ENCODE results near the gene GSTA3.
A peak's percentile ranks its signal among the peaks of the same experiment; 100 is the strongest.

The GSTA3 gene

GRCh38 chr6:52893221-52893620 is 16.3 kb downstream of the GSTA3 start:
- no peak overlapping the region for H3K27ac ChIP-seq (ENCODE audit: insufficient read depth, low read length, poor library complexity, severe bottlenecking)
- H3K27me3 ChIP-seq (replicated peaks; ENCODE audit: control insufficient read depth, insufficient read depth, low read length, poor library complexity, severe bottlenecking): no peaks in the 10 kb centered on the region
- no peak for DNase-seq
- no peaks in the 10 kb centered on the region for H3K36me3 ChIP-seq (ENCODE audit: control insufficient read depth, insufficient read depth, low read length)
- H3K4me1 ChIP-seq (ENCODE audit: control insufficient read depth, insufficient read depth, low read length, poor library complexity, severe bottlenecking): no peaks in the 10 kb centered on the region
- no peak overlapping the region for H3K4me3 ChIP-seq (ENCODE audit: insufficient read depth, low read depth, low read length, poor library complexity, severe bottlenecking)
- no peaks in the 10 kb centered on the region for H3K9me3 ChIP-seq (ENCODE audit: control insufficient read depth, low read length)

DNA sequence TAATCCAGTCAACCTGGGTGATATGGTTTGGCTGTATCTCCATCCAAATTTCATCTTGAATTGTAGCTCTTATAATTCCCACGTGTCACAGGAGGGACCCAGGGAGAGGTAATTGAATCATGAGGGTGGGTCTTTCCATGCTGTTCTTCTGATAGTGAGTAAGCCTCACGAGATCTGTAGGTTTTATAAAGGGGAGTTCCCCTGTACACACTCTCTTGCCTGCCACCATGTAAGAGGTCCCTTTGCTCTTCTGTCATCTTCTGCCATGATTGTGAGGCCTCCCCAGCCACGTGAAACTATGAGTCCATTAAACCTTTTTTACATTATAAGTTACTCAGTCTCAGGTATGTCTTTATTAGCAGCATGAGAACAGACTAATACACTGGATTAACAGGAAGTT is 19.5 kb downstream of the GSTA3 start:
- H3K4me1 ChIP-seq (ENCODE audit: control insufficient read depth, insufficient read depth, low read length, poor library complexity, severe bottlenecking): no peaks in the 10 kb centered on the region
- no peak overlapping the region for H3K27ac ChIP-seq (ENCODE audit: insufficient read depth, low read length, poor library complexity, severe bottlenecking)
- no peaks in the 10 kb centered on the region for H3K9me3 ChIP-seq (ENCODE audit: control insufficient read depth, low read length)
- H3K4me3 ChIP-seq (ENCODE audit: insufficient read depth, low read depth, low read length, poor library complexity, severe bottlenecking): no peak overlapping the region
- DNase-seq: no peak
- no peaks in the 10 kb centered on the region for H3K36me3 ChIP-seq (ENCODE audit: control insufficient read depth, insufficient read depth, low read length)
- H3K27me3 ChIP-seq (replicated peaks; ENCODE audit: control insufficient read depth, insufficient read depth, low read length, poor library complexity, severe bottlenecking): no peaks in the 10 kb centered on the region

GRCh38 chr6:52887910-52888524 is 21.5 kb downstream of the GSTA3 start:
- H3K4me3 ChIP-seq (ENCODE audit: insufficient read depth, low read depth, low read length, poor library complexity, severe bottlenecking): no peak overlapping the region
- H3K27ac ChIP-seq (ENCODE audit: insufficient read depth, low read length, poor library complexity, severe bottlenecking): no peak overlapping the region
- no peak for DNase-seq
- no peaks in the 10 kb centered on the region for H3K9me3 ChIP-seq (ENCODE audit: control insufficient read depth, low read length)
- H3K4me1 ChIP-seq (ENCODE audit: control insufficient read depth, insufficient read depth, low read length, poor library complexity, severe bottlenecking): no peaks in the 10 kb centered on the region
- H3K36me3 ChIP-seq (ENCODE audit: control insufficient read depth, insufficient read depth, low read length): no peaks in the 10 kb centered on the region
- no peaks in the 10 kb centered on the region for H3K27me3 ChIP-seq (replicated peaks; ENCODE audit: control insufficient read depth, insufficient read depth, low read length, poor library complexity, severe bottlenecking)

DNA sequence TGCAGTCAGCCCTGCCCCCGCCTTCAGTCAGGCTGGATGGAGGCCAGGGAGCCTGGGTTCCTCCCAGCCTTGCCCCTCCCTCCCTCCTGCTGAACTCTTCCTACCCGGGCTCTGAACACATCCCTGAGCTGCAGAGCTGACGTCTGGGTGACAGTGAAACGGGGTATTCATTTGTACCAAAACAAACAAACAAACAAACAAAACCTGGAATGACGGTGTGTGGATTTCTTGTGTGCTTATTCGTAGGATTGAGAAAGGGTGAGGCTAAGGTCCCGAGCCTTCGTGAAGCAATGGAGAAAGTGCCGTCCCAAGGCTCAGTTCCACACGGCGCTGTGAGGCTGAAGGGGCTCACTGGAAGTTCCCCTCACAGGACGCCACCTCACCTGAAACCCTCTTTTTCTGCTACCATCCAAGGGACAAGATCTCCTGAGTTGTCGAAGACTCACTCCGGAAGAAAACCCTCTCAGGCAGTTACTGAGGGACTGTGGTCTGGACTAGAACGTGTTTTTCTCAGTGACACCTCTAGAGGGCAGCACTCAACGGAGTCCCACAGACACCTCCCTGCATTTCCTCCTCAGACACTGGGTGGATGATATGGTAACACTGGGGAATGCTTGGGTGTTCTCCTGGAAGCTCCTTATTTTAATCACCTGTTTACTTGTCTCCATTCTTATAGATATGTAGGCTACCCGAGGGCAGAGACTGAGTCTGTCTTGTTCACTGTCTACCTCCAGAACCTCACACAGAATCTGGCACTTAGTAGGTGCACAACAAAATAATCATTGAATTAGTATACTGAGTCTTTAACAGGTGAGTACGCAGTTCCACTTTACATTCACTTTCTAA is 27.3 kb downstream of the GSTA3 start:
- Histone ChIP-seq H3K27ac (ENCODE audit: insufficient read depth, low read length, poor library complexity, severe bottlenecking) (no peak overlapping the region), H3K36me3 (ENCODE audit: control insufficient read depth, insufficient read depth, low read length) (no peaks in the 10 kb centered on the region), H3K4me1 (ENCODE audit: control insufficient read depth, insufficient read depth, low read length, poor library complexity, severe bottlenecking) (no peaks in the 10 kb centered on the region), H3K9me3 (ENCODE audit: control insufficient read depth, low read length) (no peaks in the 10 kb centered on the region), H3K4me3 (ENCODE audit: insufficient read depth, low read depth, low read length, poor library complexity, severe bottlenecking) (peak overlapping the region; percentile 59), H3K27me3 (replicated peaks; ENCODE audit: control insufficient read depth, insufficient read depth, low read length, poor library complexity, severe bottlenecking) (no peaks in the 10 kb centered on the region)
- peak; percentile 20 to 47 (median 37) for DNase-seq

GRCh38 chr6:52881662-52881995 is 27.9 kb downstream of the GSTA3 start:
- no peaks in the 10 kb centered on the region for H3K27me3 ChIP-seq (replicated peaks; ENCODE audit: control insufficient read depth, insufficient read depth, low read length, poor library complexity, severe bottlenecking)
- no peak overlapping the region for H3K27ac ChIP-seq (ENCODE audit: insufficient read depth, low read length, poor library complexity, severe bottlenecking)
- no peaks in the 10 kb centered on the region for H3K4me1 ChIP-seq (ENCODE audit: control insufficient read depth, insufficient read depth, low read length, poor library complexity, severe bottlenecking)
- H3K36me3 ChIP-seq (ENCODE audit: control insufficient read depth, insufficient read depth, low read length): no peaks in the 10 kb centered on the region
- DNase-seq: no peak
- peak overlapping the region; percentile 59 for H3K4me3 ChIP-seq (ENCODE audit: insufficient read depth, low read depth, low read length, poor library complexity, severe bottlenecking)
- H3K9me3 ChIP-seq (ENCODE audit: control insufficient read depth, low read length): no peaks in the 10 kb centered on the region

GRCh38 chr6:52877786-52878185 is 31.7 kb downstream of the GSTA3 start:
- H3K9me3 ChIP-seq (ENCODE audit: control insufficient read depth, low read length): no peaks in the 10 kb centered on the region
- no peak overlapping the region for H3K4me3 ChIP-seq (ENCODE audit: insufficient read depth, low read depth, low read length, poor library complexity, severe bottlenecking)
- no peaks in the 10 kb centered on the region for H3K4me1 ChIP-seq (ENCODE audit: control insufficient read depth, insufficient read depth, low read length, poor library complexity, severe bottlenecking)
- H3K27me3 ChIP-seq (replicated peaks; ENCODE audit: control insufficient read depth, insufficient read depth, low read length, poor library complexity, severe bottlenecking): no peaks in the 10 kb centered on the region
- H3K36me3 ChIP-seq (ENCODE audit: control insufficient read depth, insufficient read depth, low read length): no peaks in the 10 kb centered on the region
- no peak for DNase-seq
- H3K27ac ChIP-seq (ENCODE audit: insufficient read depth, low read length, poor library complexity, severe bottlenecking): no peak overlapping the region

DNA sequence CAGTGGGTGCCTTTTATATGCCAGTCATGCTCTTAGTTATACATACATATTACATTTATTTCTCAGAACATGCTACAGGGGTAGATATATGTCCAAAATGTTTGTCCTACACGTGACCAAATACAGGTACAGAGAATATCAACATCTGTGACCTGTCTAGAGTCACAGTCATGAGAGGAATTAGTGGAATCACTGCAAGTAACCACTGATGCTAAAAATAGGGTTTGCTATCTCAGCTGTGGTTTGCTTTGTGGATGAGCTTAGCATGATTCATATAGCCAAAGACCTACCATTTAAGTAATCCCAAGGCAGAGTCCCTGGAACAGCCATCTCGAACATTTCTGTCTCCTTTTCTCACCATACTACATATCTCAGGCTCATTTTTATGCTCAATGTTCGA is 32.3 kb downstream of the GSTA3 start:
- no peak overlapping the region for H3K4me3 ChIP-seq (ENCODE audit: insufficient read depth, low read depth, low read length, poor library complexity, severe bottlenecking)
- H3K9me3 ChIP-seq (ENCODE audit: control insufficient read depth, low read length): no peaks in the 10 kb centered on the region
- no peaks in the 10 kb centered on the region for H3K36me3 ChIP-seq (ENCODE audit: control insufficient read depth, insufficient read depth, low read length)
- no peaks in the 10 kb centered on the region for H3K27me3 ChIP-seq (replicated peaks; ENCODE audit: control insufficient read depth, insufficient read depth, low read length, poor library complexity, severe bottlenecking)
- H3K4me1 ChIP-seq (ENCODE audit: control insufficient read depth, insufficient read depth, low read length, poor library complexity, severe bottlenecking): no peaks in the 10 kb centered on the region
- DNase-seq: no peak
- H3K27ac ChIP-seq (ENCODE audit: insufficient read depth, low read length, poor library complexity, severe bottlenecking): no peak overlapping the region

- H3K9me3 ChIP-seq (ENCODE audit: control insufficient read depth, low read length): no peaks in the 10 kb centered on the region
- H3K36me3 ChIP-seq (ENCODE audit: control insufficient read depth, insufficient read depth, low read length): no peaks in the 10 kb centered on the region
- no peak for DNase-seq
- H3K27ac ChIP-seq (ENCODE audit: insufficient read depth, low read length, poor library complexity, severe bottlenecking): no peak overlapping the region
- H3K27me3 ChIP-seq (replicated peaks; ENCODE audit: control insufficient read depth, insufficient read depth, low read length, poor library complexity, severe bottlenecking): no peaks in the 10 kb centered on the region
- no peak overlapping the region for H3K4me3 ChIP-seq (ENCODE audit: insufficient read depth, low read depth, low read length, poor library complexity, severe bottlenecking)
- H3K4me1 ChIP-seq (ENCODE audit: control insufficient read depth, insufficient read depth, low read length, poor library complexity, severe bottlenecking): no peaks in the 10 kb centered on the region
Measured at GRCh38 chr6:52876056-52876787, 33.3 kb downstream of the GSTA3 start.

GRCh38 chr6:52872031-52872430 is 37.5 kb downstream of the GSTA3 start:
- Histone ChIP-seq H3K36me3 (ENCODE audit: control insufficient read depth, insufficient read depth, low read length) (no peaks in the 10 kb centered on the region), H3K27ac (ENCODE audit: insufficient read depth, low read length, poor library complexity, severe bottlenecking) (no peak overlapping the region), H3K4me3 (ENCODE audit: insufficient read depth, low read depth, low read length, poor library complexity, severe bottlenecking) (no peak overlapping the region), H3K9me3 (ENCODE audit: control insufficient read depth, low read length) (no peaks in the 10 kb centered on the region), H3K4me1 (ENCODE audit: control insufficient read depth, insufficient read depth, low read length, poor library complexity, severe bottlenecking) (no peaks in the 10 kb centered on the region), H3K27me3 (replicated peaks; ENCODE audit: control insufficient read depth, insufficient read depth, low read length, poor library complexity, severe bottlenecking) (no peaks in the 10 kb centered on the region)
- DNase-seq: no peak

GRCh38 chr6:52871621-52872020 is 37.9 kb downstream of the GSTA3 start:
- DNase-seq: no peak
- H3K4me1 ChIP-seq (ENCODE audit: control insufficient read depth, insufficient read depth, low read length, poor library complexity, severe bottlenecking): no peaks in the 10 kb centered on the region
- no peaks in the 10 kb centered on the region for H3K9me3 ChIP-seq (ENCODE audit: control insufficient read depth, low read length)
- H3K27ac ChIP-seq (ENCODE audit: insufficient read depth, low read length, poor library complexity, severe bottlenecking): no peak overlapping the region
- H3K27me3 ChIP-seq (replicated peaks; ENCODE audit: control insufficient read depth, insufficient read depth, low read length, poor library complexity, severe bottlenecking): no peaks in the 10 kb centered on the region
- H3K36me3 ChIP-seq (ENCODE audit: control insufficient read depth, insufficient read depth, low read length): no peaks in the 10 kb centered on the region
- no peak overlapping the region for H3K4me3 ChIP-seq (ENCODE audit: insufficient read depth, low read depth, low read length, poor library complexity, severe bottlenecking)

Measured in effector memory CD4-positive, alpha-beta T cell (primary cell).